ENCODE measurements around the gene SHROOM1.

- no peak for TF ChIP-seq CTCF (IDR thresholded peaks at IDR 0.05; ENCODE audit: low read length)
- TF ChIP-seq EZH2 (optimal IDR thresholded peaks at IDR 0.05; ENCODE audit: low read depth, low read length): no peak
These were observed 16.6 kb downstream of the SHROOM1 start for GRCh38 chr5:132813599-132814502.
